ENCODE data around the gene KCTD19. TPM values are rescaled to one million over a fixed set of nuclear protein-coding genes. Genes with fewer than 3 reads are reported as not detected.

Gene KCTD19
- total RNA-seq, 2 experiments from 2014 or later = 3.0 to 3.9 TPM

DNA sequence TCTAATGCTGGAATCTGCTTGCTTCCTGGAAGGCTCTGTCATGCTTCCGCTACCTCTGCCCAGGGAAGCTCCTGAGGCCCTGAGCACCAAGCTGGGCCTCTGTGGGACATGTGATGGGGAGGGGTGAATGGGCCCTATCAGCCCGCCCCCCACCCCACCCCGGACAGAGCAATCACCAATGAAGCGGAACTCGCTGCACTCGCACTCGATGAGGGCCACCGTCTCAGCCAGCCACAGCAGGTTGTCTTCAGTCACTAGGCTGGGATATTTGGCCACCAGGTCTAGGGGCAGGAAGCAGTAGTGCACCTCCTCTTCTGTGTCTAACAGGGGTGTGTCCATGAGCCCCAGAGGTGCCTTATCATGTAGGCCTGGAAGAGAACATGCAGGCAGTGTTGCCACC is 23.6 kb downstream of the KCTD19 start:
- peak; percentile 66 for ATAC-seq
- Mint-ChIP-seq H3K4me1 (ENCODE audit: low read depth) (no peaks in the 10 kb centered on the region), H3K27me3 (no peaks in the 10 kb centered on the region), H3K4me3 (no peak overlapping the region), H3K27ac (no peak overlapping the region), H3K9me3 (no peaks in the 10 kb centered on the region), H3K36me3 (ENCODE audit: low read depth) (no peaks in the 10 kb centered on the region)
- ChIA-PET CTCF (no interaction called here), POLR2A (no interaction called here)
- DNase-seq = no peak
- intact Hi-C loops (cut with micrococcal nuclease) = no loop called here
- TF ChIP-seq CTCF (IDR thresholded peaks at IDR 0.05) = no peak

GRCh38 chr16:67302076-67302475 is 24.5 kb downstream of the KCTD19 start:
- intact Hi-C loops (cut with micrococcal nuclease) = no loop called here
- Mint-ChIP-seq H3K4me1 (ENCODE audit: low read depth) (no peaks in the 10 kb centered on the region), H3K36me3 (ENCODE audit: low read depth) (no peaks in the 10 kb centered on the region), H3K9me3 (no peaks in the 10 kb centered on the region), H3K27me3 (no peaks in the 10 kb centered on the region), H3K4me3 (no peak overlapping the region), H3K27ac (no peak overlapping the region)
- CTCF ChIA-PET = no interaction called here
- no peak for TF ChIP-seq CTCF (IDR thresholded peaks at IDR 0.05)
- POLR2A ChIA-PET = no interaction called here
- DNase-seq = no peak
- no peak for ATAC-seq

DNA sequence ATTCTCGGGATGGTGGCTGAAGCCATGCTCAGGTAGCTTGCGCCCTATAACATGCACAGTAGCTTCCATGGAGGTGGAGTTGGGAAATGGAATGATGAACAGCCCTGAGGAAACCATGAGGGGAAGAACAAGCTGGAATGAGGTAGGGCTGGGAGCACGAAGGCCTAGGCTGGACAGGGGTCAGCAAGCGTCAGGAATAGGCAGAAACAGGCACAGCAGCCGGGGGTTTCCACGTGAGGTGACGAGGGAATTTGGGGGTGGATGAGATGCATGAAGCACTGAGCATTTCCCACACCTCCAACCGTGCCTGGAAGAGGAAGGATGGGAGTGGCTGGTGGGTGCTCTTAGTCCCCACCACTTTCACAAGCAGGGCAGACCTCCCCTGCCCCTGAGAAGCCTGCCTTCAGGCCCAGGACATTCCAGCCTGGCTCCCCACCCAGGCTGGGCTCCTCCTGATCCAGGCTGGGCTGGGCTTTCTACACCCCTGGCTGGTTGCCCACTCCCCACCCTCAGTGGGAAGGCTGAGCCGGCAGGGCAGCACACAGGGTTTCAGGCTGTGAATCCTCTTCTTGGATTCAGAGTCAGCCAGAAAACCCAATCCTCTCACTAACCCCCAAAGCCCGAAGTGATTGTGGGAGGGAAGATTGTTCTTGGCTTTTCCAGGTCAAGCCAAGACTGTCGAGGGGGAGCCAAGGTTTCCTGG is 25.3 kb downstream of the KCTD19 start:
- Mint-ChIP-seq H3K9me3 (no peaks in the 10 kb centered on the region), H3K36me3 (ENCODE audit: low read depth) (no peaks in the 10 kb centered on the region), H3K4me1 (ENCODE audit: low read depth) (no peaks in the 10 kb centered on the region), H3K27me3 (no peaks in the 10 kb centered on the region), H3K4me3 (no peak overlapping the region), H3K27ac (no peak overlapping the region)
- intact Hi-C loops (cut with micrococcal nuclease) = no loop called here
- POLR2A ChIA-PET = interaction anchor here (0.6 kb wide), 1 partner anchor 21 kb away, joined by 3 read pairs; no protein-coding TSS in a partner anchor
- no peak for TF ChIP-seq CTCF (IDR thresholded peaks at IDR 0.05)
- DNase-seq (no peak), ATAC-seq (no peak)
- CTCF ChIA-PET = no interaction called here

GRCh38 chr16:67299269-67299668 is 27.3 kb downstream of the KCTD19 start:
- no peak for TF ChIP-seq CTCF (IDR thresholded peaks at IDR 0.05)
- no peaks in the 10 kb centered on the region for H3K27me3 Mint-ChIP-seq
- H3K9me3 Mint-ChIP-seq = no peaks in the 10 kb centered on the region
- H3K4me1 Mint-ChIP-seq (ENCODE audit: low read depth) = no peaks in the 10 kb centered on the region
- ChIA-PET CTCF (no interaction called here), POLR2A (interaction anchor here (1.2 kb wide), 2 partner anchors 12 to 18 kb away, joined by 4 read pairs; no protein-coding TSS in a partner anchor)
- no peak overlapping the region for H3K4me3 Mint-ChIP-seq
- intact Hi-C loops (cut with micrococcal nuclease) = no loop called here
- no peak overlapping the region for H3K27ac Mint-ChIP-seq
- ATAC-seq (no peak), DNase-seq (no peak)
- no peaks in the 10 kb centered on the region for H3K36me3 Mint-ChIP-seq (ENCODE audit: low read depth)

- Mint-ChIP-seq H3K4me3 (no peak overlapping the region), H3K27ac (no peak overlapping the region), H3K27me3 (no peaks in the 10 kb centered on the region), H3K36me3 (ENCODE audit: low read depth) (no peaks in the 10 kb centered on the region), H3K4me1 (ENCODE audit: low read depth) (no peaks in the 10 kb centered on the region), H3K9me3 (no peaks in the 10 kb centered on the region)
- no peak for ATAC-seq
- TF ChIP-seq CTCF (IDR thresholded peaks at IDR 0.05) = no peak
- POLR2A ChIA-PET = interaction anchor here (0.6 to 1.2 kb wide), 2 partner anchors 17 to 52 kb away, joined by 3 to 4 read pairs; no protein-coding TSS in a partner anchor
- CTCF ChIA-PET = no interaction called here
- intact Hi-C loops (cut with micrococcal nuclease) = no loop called here
- no peak for DNase-seq
These were observed 28.3 kb downstream of the KCTD19 start for GRCh38 chr16:67298277-67298676.
